ENCODE data around the gene MTMR10.

MTMR10 gene

GRCh38 chr15:30922480-30923311 is 68.7 kb downstream of the MTMR10 start:
- DNase-seq (ENCODE audit: low read depth in 2 of 3, low spot score in 2 of 3) = no peak

GRCh38 chr15:30921781-30922479 is 69.5 kb downstream of the MTMR10 start:
- DNase-seq (ENCODE audit: low read depth in 2 of 3, low spot score in 2 of 3) = no peak

GRCh38 chr15:30921106-30921505 is 70.3 kb downstream of the MTMR10 start:
- DNase-seq (ENCODE audit: low read depth in 2 of 3, low spot score in 2 of 3) = no peak

- no peak for DNase-seq (ENCODE audit: low read depth in 2 of 3, low spot score in 2 of 3)
Measured at GRCh38 chr15:30919877-30920550, 71.4 kb downstream of the MTMR10 start.

- no peak for DNase-seq (ENCODE audit: low read depth in 2 of 3, low spot score in 2 of 3)
Measured at GRCh38 chr15:30918366-30918765, 73.1 kb downstream of the MTMR10 start.

- no peak for DNase-seq (ENCODE audit: low read depth in 2 of 3, low spot score in 2 of 3)
Measured at GRCh38 chr15:30917675-30918074, 73.8 kb downstream of the MTMR10 start.

GRCh38 chr15:30917013-30917412 is 74.4 kb downstream of the MTMR10 start:
- no peak for DNase-seq (ENCODE audit: low read depth in 2 of 3, low spot score in 2 of 3)

- DNase-seq (ENCODE audit: low read depth in 2 of 3, low spot score in 2 of 3) = no peak
Measured at GRCh38 chr15:30913761-30914160, 77.7 kb downstream of the MTMR10 start.

GRCh38 chr15:30906366-30906765 is 85.1 kb downstream of the MTMR10 start:
- DNase-seq (ENCODE audit: low read depth in 2 of 3, low spot score in 2 of 3) = no peak

GRCh38 chr15:30905821-30906220 is 85.6 kb downstream of the MTMR10 start:
- DNase-seq (ENCODE audit: low read depth in 2 of 3, low spot score in 2 of 3) = no peak

GRCh38 chr15:30904812-30905211 is 86.6 kb downstream of the MTMR10 start:
- no peak for DNase-seq (ENCODE audit: low read depth in 2 of 3, low spot score in 2 of 3)

GRCh38 chr15:30903497-30904187 is 87.8 kb downstream of the MTMR10 start, which contains the start of gene FAN1:
Gene FAN1 (plus strand): TSS chr15:30903915. CDS start chr15:30904664, 749 bp downstream.
- DNase-seq (ENCODE audit: low read depth in 2 of 3, low spot score in 2 of 3) = peak; percentile 54 to 62 (median 61)

GRCh38 chr15:30901889-30902288 is 89.5 kb downstream of the MTMR10 start:
- DNase-seq (ENCODE audit: low read depth in 2 of 3, low spot score in 2 of 3) = no peak

GRCh38 chr15:30896211-30896606 is 95.2 kb downstream of the MTMR10 start:
- no peak for DNase-seq (ENCODE audit: low read depth in 2 of 3, low spot score in 2 of 3)

GRCh38 chr15:30895461-30896210 is 95.8 kb downstream of the MTMR10 start:
- no peak for DNase-seq (ENCODE audit: low read depth in 2 of 3, low spot score in 2 of 3)

GRCh38 chr15:30889196-30889595 is 102.2 kb downstream of the MTMR10 start:
- no peak for DNase-seq (ENCODE audit: low read depth in 2 of 3, low spot score in 2 of 3)

Measured in activated CD8-positive, alpha-beta memory T cell treated with anti-CD3 and anti-CD28 coated beads for 48 hours (primary cell).